SHP77 treated with DMSO at 0.1 percent for 48 hours (cell line): Measurements from ENCODE around the gene RNF220.
A peak's percentile ranks its signal among the peaks of the same experiment; 100 is the strongest.
"Not testable (repeated sequence)": the region's sequence is repeated elsewhere in the genome, so short reads cannot be mapped to it uniquely, and the experiment has no call there.

Source experiments
- DNase-seq: peaks from one replicate; lab custom pipeline; 2025; lab: John Stamatoyannopoulos, UW

The RNF220 gene

GRCh38 chr1:44549510-44549909 lies 144.5 kb downstream of the RNF220 start:
- no peak for DNase-seq

GRCh38 chr1:44553127-44553758 lies 148.2 kb downstream of the RNF220 start:
- no peak for DNase-seq

- no peak for DNase-seq
Observed at GRCh38 chr1:44553771-44554170, 148.7 kb downstream of the RNF220 start.

- DNase-seq = no peak
Observed at GRCh38 chr1:44554706-44555105, 149.7 kb downstream of the RNF220 start.

- DNase-seq = no peak
Observed at GRCh38 chr1:44557778-44558177, 152.7 kb downstream of the RNF220 start.

- DNase-seq = no peak
Observed at GRCh38 chr1:44558883-44559282, 153.8 kb downstream of the RNF220 start.

- no peak for DNase-seq
Observed at GRCh38 chr1:44559330-44559729, 154.3 kb downstream of the RNF220 start.

DNA sequence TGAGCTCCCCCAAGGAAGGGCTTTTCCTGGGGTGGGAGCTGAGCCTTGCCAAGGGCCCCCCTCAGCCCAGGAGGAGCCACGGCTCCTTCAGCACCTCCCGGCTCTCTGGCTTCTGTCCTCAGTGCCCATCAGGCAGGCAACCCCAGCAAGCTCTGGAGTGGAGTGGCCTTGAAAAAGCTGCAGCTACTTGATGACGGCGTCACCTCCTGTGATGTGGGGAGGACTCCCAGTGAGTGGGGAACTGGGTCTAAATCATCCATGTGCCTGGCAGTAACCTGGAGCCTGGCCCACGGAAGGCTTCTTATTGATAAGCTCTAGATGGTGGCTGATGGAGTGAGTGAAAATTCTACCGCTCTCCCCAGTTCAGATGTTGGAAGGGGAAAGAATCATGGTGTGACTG lies 154.9 kb downstream of the RNF220 start:
- DNase-seq = no peak

DNA sequence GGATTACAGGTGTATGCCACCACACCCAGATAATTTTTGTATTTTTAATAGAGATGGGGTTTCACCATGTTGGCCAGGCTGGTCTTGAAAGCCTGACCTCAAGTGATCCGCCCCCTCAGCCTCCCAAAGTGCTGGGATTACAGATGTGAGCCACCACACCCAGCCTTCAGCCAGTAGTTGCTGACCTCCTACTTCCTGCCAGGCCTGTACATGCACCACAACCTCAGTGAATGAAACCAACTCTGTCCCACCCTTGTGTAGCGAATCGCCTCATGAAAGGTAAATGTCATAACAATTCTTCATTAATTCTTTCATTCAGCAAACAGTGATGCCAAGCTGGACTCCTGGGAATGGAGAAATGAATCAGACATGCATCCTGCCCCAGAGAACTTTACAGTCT lies 155.6 kb downstream of the RNF220 start:
- DNase-seq = not testable (repeated sequence)

GRCh38 chr1:44565259-44565750 lies 160.2 kb downstream of the RNF220 start:
- DNase-seq = no peak

GRCh38 chr1:44565833-44566232 lies 160.8 kb downstream of the RNF220 start:
- DNase-seq = no peak

DNA sequence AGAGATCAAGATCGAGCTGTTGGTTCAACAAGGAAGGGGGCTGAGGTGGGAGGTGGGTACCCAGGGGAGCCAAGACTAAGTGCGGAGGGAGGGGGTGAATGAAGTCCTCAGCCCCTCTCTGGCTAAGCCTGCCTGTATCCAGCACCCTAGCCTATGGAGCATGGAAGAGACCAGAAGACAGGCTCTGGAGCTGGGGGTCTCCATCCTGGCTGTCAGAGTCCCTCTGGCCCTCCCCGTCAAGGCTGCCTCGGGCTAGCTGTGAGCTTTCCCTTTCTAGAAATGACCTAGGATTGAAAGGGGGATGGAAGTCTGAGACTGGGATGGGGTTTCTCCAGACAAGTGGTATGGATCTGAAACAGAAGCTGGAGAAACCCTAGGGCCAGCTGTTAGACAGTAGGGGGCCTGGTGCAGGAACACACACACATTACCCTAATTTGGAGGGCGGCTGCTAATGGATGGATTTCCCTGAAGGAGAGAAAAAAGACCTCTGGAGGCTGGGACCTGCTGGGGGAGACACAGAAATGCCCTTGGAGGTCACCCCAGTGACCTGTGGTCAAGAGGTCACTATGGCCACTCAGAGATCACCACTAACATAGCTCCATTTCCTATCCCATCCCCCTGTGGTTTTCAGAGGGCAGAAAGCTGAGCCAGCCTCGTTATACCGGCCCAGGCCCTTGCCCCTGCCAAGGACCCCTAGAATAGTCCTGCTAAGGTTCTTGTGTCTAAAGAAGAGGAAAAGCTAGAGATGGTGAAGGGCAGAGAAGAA lies 161.4 kb downstream of the RNF220 start:
- DNase-seq = no peak

- DNase-seq = no peak
Observed at GRCh38 chr1:44568128-44568900, 163.3 kb downstream of the RNF220 start.

DNA sequence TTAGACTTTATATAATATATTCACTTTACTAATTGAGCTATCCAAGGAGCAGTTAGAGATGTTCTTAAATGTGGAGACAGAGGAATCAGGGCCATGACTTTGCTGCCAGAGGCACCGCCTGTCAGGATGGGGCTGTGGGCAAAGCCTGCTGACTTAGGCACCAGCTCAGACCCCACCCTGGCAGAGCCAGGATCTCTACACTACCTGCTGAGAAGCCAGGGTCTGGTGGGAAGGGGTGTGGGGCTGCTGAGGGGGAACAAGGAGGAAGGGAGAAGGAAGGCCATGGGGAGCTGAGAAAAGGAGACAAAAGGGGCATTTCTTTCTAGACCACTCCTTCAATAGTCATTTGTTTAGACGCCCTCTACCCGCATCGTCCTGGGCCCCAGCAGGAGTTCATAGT lies 164.4 kb downstream of the RNF220 start:
- no peak for DNase-seq

DNA sequence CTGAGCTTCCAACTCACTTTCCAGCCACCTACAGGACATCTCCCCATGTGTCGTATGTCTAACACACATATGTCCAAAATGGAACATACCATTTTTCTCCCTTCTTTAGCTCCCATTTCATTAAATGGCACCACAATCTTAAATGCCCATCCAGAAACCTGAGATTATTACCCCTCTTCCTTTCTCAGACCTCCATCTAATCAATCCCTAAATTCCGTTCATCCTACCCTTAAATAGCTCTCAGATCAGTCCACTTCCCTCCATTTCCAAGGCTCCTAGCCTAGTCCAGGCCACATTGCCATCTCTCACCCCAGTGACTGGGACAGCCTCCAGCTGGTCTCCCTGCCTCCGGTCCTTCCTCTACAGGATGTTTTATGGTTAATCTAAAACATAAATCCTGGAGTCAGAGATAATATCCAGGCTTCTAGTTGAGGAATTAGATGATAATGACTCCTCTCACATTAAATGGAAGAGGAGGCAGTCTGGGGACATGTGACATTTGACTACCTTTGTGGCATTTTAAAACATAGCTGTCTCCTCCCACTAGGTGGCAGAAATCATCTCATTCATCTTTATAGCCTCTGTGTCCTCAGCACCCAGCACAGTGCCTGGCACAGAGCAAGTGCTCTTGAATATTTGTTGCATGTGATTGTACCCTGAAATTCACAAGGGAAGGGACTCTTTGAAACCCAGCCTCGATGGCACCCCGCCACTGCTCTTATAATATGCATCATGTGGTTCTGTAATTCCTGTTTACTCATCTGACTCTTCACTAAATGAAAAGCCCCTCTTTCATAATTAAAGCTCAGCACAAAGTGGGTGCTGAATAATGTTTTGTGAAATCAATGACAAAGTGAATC lies 166.9 kb downstream of the RNF220 start:
- DNase-seq = no peak

DNA sequence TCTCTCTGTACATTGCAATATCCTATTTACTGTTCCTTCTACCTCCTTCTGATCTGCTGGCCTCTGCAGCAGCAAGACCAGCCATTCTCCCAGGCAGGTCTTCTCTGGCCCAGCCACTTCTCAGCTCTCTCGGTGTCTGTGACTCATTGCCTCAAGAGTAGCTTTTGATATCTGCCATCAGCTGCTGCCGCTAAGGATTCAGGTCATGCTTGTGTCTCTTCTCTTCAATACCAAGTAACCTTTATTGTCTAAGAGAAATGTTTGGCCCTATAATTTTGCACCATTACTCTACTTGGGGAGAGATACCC lies 167.5 kb downstream of the RNF220 start:
- no peak for DNase-seq

DNA sequence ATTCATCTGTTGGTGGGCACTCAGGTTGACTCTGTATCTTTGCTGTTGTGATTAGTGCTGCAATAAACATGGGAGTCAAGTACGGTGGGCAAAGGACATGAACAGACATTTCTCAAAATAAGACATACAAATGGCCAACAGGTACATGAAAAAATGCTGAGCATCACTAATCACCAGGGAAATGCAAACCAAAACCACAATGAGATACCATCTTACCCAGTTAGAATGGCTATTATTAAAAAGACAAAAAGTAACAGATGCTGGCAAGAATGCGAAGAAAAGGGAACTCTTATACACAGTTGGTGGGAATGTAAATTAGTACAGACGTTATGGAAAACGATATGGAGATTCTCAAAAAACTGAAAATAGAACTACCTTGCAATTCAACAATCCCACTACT lies 170.3 kb downstream of the RNF220 start:
- no peak for DNase-seq

- peak; percentile 21 for DNase-seq
Observed at GRCh38 chr1:44576456-44577150, 171.5 kb downstream of the RNF220 start.

DNA sequence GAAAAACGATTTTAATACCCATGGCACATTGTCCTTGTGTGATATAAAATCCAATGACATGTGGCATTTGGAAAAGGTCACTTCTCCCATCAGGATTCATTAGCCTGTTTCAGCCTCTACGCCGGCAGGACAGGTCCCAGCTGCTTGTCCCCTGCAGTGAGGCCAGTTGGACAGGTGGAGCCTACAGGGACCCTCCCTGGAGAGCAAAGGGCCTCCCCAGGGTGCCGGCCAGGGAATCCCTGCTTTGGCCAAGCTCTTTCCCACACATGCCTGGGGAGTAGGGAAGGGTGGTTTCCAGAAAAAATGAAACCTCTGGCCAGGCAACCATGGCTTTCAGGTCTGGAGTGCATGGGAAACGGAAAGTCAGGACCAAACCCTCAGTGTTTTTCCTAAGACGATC lies 176.2 kb downstream of the RNF220 start:
- no peak for DNase-seq

GRCh38 chr1:44584167-44584566 lies 179.1 kb downstream of the RNF220 start:
- DNase-seq = no peak

- DNase-seq = no peak
Observed at GRCh38 chr1:44585315-44585920, 180.4 kb downstream of the RNF220 start.
